Omental fat pad (tissue), 4 donors: ENCODE measurements around the gene FBXO45. TPM values are rescaled to one million over a fixed set of nuclear protein-coding genes. Genes with fewer than 3 reads are reported as not detected.
"Not testable (repeated sequence)": the region's sequence is repeated elsewhere in the genome, so short reads cannot be mapped to it uniquely, and the experiment has no call there.

ENCODE experiments used
- ATAC-seq: fragments of 150-250 bp; one replicate; pipeline ENCODE4 v1.9.1; 2016; ENCODE audit warnings: mild to moderate bottlenecking, moderate library complexity; ENCODE audit not compliant: low FRiP score
- DNase-seq: peaks from one replicate; pipeline ENCODE4 v3.0.0-alpha.2; 2019; ENCODE audit warnings: low spot score
- total RNA-seq, 4 donors: library from RNA; depleted of rRNA; stranded (reverse); fragments of >200 nt; gene quantifications; one replicate each; pipeline ENCODE4 v1.1.0, GENCODE V29; 2016
- TF ChIP-seq, protein P1 (sequence below), 3 donors: fragments of 450-650 bp; IDR thresholded peaks; one replicate each; pipeline ENCODE4 v1.5.1; 2016 to 2017; ENCODE audit warnings: antibody characterized with exemption in 3 of 3, mild to moderate bottlenecking in 3 of 3, moderate library complexity in 2 of 3

Gene FBXO45
- total RNA-seq, 4 donors from 2014 or later, result 7.0 to 11.3 (median 7.1) TPM

DNA sequence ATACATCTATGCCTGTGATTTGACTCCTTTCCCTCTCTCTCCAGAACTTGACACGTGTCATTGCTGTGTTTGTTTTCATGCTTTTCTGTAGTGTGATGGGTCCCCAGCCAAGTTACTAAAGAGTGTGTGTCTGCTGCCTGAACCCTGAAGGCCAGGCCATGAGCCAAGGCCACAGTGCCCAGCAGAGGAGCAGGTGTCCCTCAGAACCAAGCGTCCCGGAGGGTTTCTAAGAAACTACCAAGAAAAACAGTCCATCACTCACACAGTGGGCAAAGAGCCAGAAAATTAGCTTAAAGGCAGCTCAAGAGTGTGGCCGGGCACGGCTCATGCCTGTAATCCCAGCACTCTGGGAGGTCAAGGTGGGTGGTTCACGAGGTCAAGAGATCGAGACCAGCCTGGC is 35.2 kb downstream of the FBXO45 start:
- TF ChIP-seq, protein P1, sequence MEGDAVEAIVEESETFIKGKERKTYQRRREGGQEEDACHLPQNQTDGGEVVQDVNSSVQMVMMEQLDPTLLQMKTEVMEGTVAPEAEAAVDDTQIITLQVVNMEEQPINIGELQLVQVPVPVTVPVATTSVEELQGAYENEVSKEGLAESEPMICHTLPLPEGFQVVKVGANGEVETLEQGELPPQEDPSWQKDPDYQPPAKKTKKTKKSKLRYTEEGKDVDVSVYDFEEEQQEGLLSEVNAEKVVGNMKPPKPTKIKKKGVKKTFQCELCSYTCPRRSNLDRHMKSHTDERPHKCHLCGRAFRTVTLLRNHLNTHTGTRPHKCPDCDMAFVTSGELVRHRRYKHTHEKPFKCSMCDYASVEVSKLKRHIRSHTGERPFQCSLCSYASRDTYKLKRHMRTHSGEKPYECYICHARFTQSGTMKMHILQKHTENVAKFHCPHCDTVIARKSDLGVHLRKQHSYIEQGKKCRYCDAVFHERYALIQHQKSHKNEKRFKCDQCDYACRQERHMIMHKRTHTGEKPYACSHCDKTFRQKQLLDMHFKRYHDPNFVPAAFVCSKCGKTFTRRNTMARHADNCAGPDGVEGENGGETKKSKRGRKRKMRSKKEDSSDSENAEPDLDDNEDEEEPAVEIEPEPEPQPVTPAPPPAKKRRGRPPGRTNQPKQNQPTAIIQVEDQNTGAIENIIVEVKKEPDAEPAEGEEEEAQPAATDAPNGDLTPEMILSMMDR (IDR thresholded peaks at IDR 0.05), result no peak
- no peak for ATAC-seq

DNA sequence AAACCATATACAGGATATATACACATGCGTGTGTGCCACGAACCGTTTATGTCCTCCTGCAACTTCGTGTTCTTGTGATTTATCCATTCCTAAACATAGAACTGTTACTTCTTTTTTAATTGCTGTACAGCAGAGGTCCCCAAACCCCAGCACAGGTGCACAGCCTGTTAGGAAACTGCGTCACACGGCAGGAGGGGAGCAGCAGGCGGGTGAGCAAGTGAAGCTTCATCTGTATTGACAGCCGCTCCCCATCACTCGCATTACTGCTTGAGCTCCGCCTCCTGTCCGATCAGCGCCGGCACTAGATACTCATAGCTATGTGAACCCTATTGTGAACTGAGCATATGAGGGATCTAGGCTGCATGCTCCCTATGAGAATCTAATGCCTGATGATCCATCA is 36.1 kb downstream of the FBXO45 start:
- ATAC-seq (no peak), DNase-seq (no peak)
- TF ChIP-seq, protein P1 (IDR thresholded peaks at IDR 0.05), result no peak

More for the DNA sequence above, 35.2 kb downstream of the FBXO45 start:
- no peak for DNase-seq

DNA sequence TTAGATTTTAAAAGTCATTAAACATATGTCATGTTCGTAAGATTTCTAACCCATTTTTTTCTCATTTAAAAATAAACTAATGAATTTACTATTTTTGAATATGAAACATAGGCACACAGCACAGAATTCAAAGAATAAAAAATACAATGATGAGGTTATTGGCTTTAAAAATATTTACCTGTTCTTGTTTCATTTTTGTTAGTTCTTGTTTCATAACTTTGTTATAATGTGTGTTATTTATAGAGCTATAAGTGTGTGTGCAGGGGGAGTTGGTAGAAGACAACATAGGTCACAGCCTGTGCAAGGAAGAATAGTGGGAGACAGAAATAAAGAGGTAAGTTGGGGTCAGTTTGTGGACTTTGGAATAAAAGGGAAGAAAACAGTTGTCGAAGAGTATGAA is 40.2 kb downstream of the FBXO45 start:
- ATAC-seq (no peak), DNase-seq (no peak)
- TF ChIP-seq, protein P1 (IDR thresholded peaks at IDR 0.05), result no peak

DNA sequence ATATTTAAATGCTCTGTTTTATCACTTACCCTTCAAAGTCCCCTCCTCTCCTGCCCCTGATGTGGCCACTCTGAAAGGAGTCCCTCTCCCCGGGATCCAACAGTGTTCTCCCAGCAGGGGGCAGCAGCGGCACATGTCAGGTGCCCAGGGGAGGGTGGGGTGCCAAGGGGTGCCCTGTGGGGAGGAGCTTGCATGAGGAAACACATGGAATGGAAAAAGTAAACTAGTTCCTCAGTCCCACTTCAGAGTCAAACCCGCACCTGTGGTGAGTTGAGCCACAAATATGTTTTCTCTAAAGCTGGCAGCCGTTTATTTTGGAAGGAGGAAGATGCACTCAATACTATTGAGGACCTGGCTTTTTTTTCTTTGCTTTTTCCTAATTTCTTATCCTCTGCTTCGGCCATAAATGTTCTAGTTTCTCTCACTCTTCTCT is 40.9 kb downstream of the FBXO45 start:
- ATAC-seq (peak; percentile 93), DNase-seq (peak; percentile 84)
- TF ChIP-seq, protein P1 (IDR thresholded peaks at IDR 0.05), result peak in 1 of 3 donors; percentile 50

DNA sequence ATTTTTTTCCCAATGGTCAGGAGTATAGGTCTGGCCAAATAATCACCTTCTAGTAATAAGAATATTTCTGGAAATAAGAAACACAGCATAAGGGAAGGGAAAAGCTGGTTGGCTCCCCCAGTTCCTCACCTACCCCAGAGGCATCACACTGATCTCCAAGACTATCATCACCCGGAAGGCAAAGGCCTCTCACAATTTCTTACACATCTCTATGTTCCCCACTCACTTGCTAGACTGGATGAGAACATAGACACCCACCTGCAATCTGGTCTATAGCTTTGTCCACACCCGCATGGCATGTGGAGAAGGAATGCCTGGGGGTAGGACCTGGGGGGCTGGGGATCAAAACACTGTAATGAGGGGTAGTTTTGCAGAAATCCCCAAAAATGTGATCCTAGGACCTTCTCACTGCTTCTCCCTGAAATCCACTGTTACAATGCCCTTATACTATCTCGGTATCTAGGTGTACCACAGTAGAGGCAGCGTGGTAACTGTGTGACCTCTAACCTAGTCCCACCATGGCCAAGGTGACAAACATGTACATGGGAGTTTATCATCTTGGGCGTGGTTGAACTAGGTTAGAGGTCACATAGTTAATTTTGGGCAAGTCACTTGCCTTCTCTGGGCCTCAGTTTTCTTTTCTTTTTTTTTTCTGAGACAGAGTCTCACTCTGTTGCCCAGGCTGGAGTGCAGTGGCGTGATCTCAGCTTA is 41.5 kb downstream of the FBXO45 start:
- DNase-seq, result no peak
- no peak for ATAC-seq
- TF ChIP-seq, protein P1 (IDR thresholded peaks at IDR 0.05), result no peak

DNA sequence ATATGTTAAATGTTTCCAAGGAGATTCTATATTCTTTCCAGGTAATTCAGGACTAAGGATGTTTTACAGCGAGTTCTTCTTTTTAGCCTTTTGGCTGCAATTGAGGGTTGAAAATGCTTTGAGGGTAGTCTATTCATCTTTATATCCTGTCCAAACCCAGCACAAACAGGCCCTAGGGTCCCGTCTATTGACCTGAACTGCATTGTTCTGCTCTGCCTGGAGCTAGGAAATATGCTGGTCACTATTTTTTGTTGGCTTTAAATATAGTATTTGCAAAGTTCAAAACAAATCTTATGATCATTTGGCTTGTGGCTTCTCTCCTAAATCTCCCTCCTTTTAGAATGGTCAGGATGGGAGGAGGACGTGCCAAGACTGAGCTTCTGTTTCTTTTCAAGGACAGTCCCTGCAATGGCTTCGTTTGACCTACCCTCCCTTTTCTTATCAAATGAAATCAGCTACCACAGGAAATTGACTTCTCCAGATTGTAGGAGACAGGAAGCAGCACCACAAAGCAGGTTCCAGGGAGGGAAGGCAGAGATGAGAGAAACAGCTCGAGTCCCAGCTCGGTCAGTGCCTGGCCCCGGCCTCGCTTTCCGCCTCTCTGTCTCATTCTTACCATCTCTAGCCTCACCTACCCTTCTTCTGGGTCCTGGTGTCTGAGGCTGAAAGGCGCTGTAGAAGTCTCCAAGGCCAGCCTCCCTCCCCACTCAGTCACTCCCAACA is 43.5 kb downstream of the FBXO45 start:
- no peak for ATAC-seq
- TF ChIP-seq, protein P1 (IDR thresholded peaks at IDR 0.05), result no peak
- DNase-seq, result no peak

DNA sequence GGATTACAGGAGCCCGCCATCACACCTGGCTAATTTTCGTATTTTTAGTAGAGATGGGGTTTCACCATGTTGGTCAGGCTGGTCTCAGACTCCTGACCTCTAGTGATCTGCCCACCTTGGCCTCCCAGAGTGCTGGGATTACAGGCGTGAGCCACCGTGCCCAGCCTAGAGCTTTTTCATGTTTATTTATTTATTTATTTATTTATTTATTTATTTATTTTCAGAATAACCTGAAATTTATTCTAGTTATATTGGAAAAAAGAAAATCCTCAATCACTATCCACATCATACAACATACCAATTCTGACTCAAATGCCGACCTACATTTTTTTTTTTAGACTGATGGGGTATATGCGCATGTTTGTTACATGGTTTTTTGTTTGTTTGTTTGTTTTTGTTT is 46.8 kb downstream of the FBXO45 start:
- ATAC-seq, DNase-seq: not testable (repeated sequence)
